PC-9 (cell line): ENCODE results near the gene SLC19A3. TPM values are rescaled to one million over a fixed set of nuclear protein-coding genes. Genes with fewer than 3 reads are reported as not detected.

Experiments
- BruUV-seq: library from RNA; stranded (reverse); fragments of 400-500 nt; replicated peaks from 2 replicates; lab custom pipeline; 2021; lab: Mats Ljungman, UMichigan
- CTCF ChIA-PET: fragments of 300-600 bp; sonication (Branson Sonifier 250); formaldehyde crosslinking; loops from one replicate; lab custom pipeline; 2022; ENCODE audit warnings: antibody characterized with exemption; lab: Charles Lee
- POLR2A ChIA-PET: fragments of 300-600 bp; sonication (Branson Sonifier 250); formaldehyde crosslinking; loops from one replicate; lab custom pipeline; 2022; ENCODE audit warnings: antibody characterized with exemption; ENCODE audit not compliant: unreplicated experiment; lab: Charles Lee
- DNase-seq, 2 experiments: peaks; one replicate each; pipeline versions ENCODE4 v3.0.0 to v3.0.0-alpha.2; 2015 to 2022; ENCODE audit warnings: mixed read lengths in 1 of 2
- H2AFZ ChIP-seq: fragments of 200-600 bp; sonication (generic); 2 replicates; pipeline ENCODE4 v1.8.1; 2017; ENCODE audit warnings: antibody characterized with exemption
- H3F3A ChIP-seq: fragments of 200-600 bp; sonication (generic); 2 replicates; pipeline ENCODE4 v1.8.1; 2017; ENCODE audit warnings: antibody characterized with exemption, mild to moderate bottlenecking, low read depth; ENCODE audit not compliant: insufficient read depth
- H3K27ac ChIP-seq: fragments of 200-600 bp; sonication (generic); 2 replicates; pipeline ENCODE4 v1.6.1; 2016; ENCODE audit warnings: mixed run types
- H3K27me3 ChIP-seq: fragments of 200-600 bp; sonication (generic); 2 replicates; pipeline ENCODE4 v1.6.1; 2016; ENCODE audit warnings: low read depth, mixed run types; ENCODE audit not compliant: insufficient read depth
- H3K36me3 ChIP-seq: fragments of 200-600 bp; sonication (generic); 2 replicates; pipeline ENCODE4 v1.6.1; 2016; ENCODE audit warnings: low read depth, mixed run types
- H3K4me1 ChIP-seq: fragments of 200-600 bp; sonication (generic); replicated peaks from 2 replicates; pipeline ENCODE4 v1.6.1; 2016; ENCODE audit warnings: mixed run types; ENCODE audit not compliant: insufficient read depth
- H3K4me2 ChIP-seq: fragments of 200-600 bp; sonication (generic); 2 replicates; pipeline ENCODE4 v1.6.1; 2017; ENCODE audit warnings: mixed run types
- H3K4me3 ChIP-seq: fragments of 200-600 bp; sonication (generic); 2 replicates; pipeline ENCODE4 v1.6.1; 2016; ENCODE audit warnings: mixed run types
- H3K79me2 ChIP-seq: fragments of 200-600 bp; sonication (generic); 2 replicates; pipeline ENCODE4 v1.6.1; 2017; ENCODE audit warnings: low read depth, mixed run types
- H3K9me2 ChIP-seq: fragments of 200-600 bp; sonication (generic); 2 replicates; pipeline ENCODE4 v1.8.1; 2017; ENCODE audit warnings: mild to moderate bottlenecking; ENCODE audit not compliant: insufficient read depth
- H3K9me3 ChIP-seq: fragments of 200-600 bp; sonication (generic); 2 replicates; pipeline ENCODE4 v1.8.1; 2016; ENCODE audit warnings: low read depth; ENCODE audit not compliant: insufficient read depth
- H4K20me1 ChIP-seq: fragments of 200-600 bp; sonication (generic); 2 replicates; pipeline ENCODE4 v1.8.1; 2017; ENCODE audit not compliant: insufficient read depth
- EZH2 ChIP-seq: fragments of 200-600 bp; sonication (generic); IDR thresholded peaks from 2 replicates; pipeline ENCODE4 v1.8.0; 2017; ENCODE audit warnings: antibody characterized with exemption, low read depth
- intact Hi-C: fragments of 100-400 bp; cut with micrococcal nuclease; formaldehyde crosslinking; loops from one replicate; pipeline ENCODE4 v1.10.0; 2022; ENCODE audit not compliant: unreplicated experiment
- total RNA-seq: library from RNA; stranded (reverse); gene quantifications from 2 replicates; pipeline ENCODE4 v1.2.3, GENCODE V29; 2021
- TF ChIP-seq, protein P1 (sequence below): fragments of 200-600 bp; sonication (generic); conservative IDR thresholded peaks from 2 replicates; pipeline ENCODE4 v1.6.1; 2017; ENCODE audit warnings: mixed run types, antibody characterized with exemption, mild to moderate bottlenecking, moderate library complexity

SLC19A3 gene
- total RNA-seq, 1 experiment from 2014 or later, result 4.3 TPM

DNA sequence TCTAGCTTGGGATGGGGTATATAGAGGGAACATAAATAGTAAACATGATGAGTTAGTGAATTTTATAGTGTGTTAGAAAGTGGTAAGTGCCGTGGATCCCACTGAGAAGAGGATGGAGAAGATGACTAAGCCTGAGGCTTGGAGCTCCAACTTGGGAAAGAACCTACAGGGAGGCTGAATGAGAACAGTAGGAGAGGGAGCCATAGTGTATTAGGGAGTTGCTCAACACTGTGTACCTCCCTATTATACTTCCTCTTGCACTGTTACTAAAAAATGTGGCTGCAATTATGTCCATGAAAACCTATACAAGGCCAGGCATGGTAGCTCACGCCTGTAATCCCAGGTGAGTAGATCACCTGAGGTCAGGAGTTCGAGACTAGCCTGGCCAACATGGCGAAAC, 2.9 kb upstream of the SLC19A3 start:
- BruUV-seq, result no TSS peak
- Histone ChIP-seq H3K9me3 (no peaks in the 10 kb centered on the region), H3K27me3 (no peaks in the 10 kb centered on the region), H3F3A (no peaks in the 10 kb centered on the region), H3K79me2 (no peaks in the 10 kb centered on the region), H3K4me3 (no peak overlapping the region), H3K9me2 (no peaks in the 10 kb centered on the region), H3K4me2 (no peak overlapping the region), H3K27ac (no peak overlapping the region), H4K20me1 (no peaks in the 10 kb centered on the region), H3K4me1 (peaks cover 9% of the 10 kb centered on the region; the same call in 1 of the 2 replicates), H2AFZ (no peak overlapping the region), H3K36me3 (no peaks in the 10 kb centered on the region)
- CTCF ChIA-PET, result no interaction called here
- DNase-seq, result no peak
- intact Hi-C loops, result no loop called here
- POLR2A ChIA-PET, result interaction anchor here (0.6 kb wide), 1 partner anchor 623 kb away, joined by 8 read pairs; no protein-coding TSS in a partner anchor
- TF ChIP-seq EZH2, result no peak
- TF ChIP-seq, protein P1, sequence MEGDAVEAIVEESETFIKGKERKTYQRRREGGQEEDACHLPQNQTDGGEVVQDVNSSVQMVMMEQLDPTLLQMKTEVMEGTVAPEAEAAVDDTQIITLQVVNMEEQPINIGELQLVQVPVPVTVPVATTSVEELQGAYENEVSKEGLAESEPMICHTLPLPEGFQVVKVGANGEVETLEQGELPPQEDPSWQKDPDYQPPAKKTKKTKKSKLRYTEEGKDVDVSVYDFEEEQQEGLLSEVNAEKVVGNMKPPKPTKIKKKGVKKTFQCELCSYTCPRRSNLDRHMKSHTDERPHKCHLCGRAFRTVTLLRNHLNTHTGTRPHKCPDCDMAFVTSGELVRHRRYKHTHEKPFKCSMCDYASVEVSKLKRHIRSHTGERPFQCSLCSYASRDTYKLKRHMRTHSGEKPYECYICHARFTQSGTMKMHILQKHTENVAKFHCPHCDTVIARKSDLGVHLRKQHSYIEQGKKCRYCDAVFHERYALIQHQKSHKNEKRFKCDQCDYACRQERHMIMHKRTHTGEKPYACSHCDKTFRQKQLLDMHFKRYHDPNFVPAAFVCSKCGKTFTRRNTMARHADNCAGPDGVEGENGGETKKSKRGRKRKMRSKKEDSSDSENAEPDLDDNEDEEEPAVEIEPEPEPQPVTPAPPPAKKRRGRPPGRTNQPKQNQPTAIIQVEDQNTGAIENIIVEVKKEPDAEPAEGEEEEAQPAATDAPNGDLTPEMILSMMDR, result no peak

DNA sequence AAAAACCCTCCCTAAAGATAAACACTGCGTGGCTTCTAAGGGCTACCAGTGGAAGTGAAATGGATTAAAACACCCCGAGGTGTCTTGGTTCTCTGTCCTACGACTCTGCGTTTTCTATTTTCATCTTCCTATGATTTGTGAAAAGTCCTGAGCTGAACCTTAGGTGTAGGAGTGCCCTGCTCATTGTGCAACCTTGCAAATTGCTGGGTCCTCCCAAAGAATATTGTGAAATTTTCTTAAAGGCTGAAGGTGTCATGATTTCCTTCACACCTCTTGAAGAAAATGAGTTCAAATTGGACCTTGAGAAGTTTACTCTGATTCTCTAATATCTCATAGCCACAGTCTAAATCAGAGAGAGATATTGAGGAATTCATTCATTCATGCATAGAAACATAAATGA, 1.8 kb upstream of the SLC19A3 start:
- H3K4me2 ChIP-seq, result no peak overlapping the region
- ChIA-PET POLR2A (no interaction called here), CTCF (no interaction called here)
- TF ChIP-seq EZH2, result no peak
- TF ChIP-seq, protein P1, result no peak
- H3F3A ChIP-seq, result no peaks in the 10 kb centered on the region
- no peak for DNase-seq
- intact Hi-C loops, result no loop called here
- no peaks in the 10 kb centered on the region for H3K79me2 ChIP-seq
- H3K27me3 ChIP-seq, result no peaks in the 10 kb centered on the region
- no peak overlapping the region for H3K27ac ChIP-seq
- no peaks in the 10 kb centered on the region for H3K36me3 ChIP-seq
- no peaks in the 10 kb centered on the region for H3K9me3 ChIP-seq
- H3K9me2 ChIP-seq, result no peaks in the 10 kb centered on the region
- peaks cover 9% of the 10 kb centered on the region; the same call in 1 of the 2 replicates for H3K4me1 ChIP-seq
- BruUV-seq, result no TSS peak
- H2AFZ ChIP-seq, result no peak overlapping the region
- no peak overlapping the region for H3K4me3 ChIP-seq
- no peaks in the 10 kb centered on the region for H4K20me1 ChIP-seq

DNA sequence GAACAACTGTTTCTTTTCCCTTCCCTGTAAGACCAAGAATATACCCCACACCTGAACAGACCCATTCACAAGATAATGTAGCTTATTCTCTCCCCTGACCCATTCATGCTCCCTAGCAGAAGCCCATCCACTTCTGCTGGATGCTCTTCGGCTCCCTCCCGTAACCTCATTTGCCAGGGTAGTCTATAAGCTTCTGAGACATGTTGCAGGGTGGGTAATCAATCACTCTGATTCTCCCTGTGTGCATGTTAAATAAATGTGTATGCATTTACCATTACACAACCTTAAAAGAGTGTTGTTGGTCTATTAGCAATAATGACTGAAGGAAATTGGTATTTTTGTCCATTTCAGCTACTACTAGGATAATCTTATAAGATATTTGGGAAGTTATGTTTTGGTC, 1.3 kb downstream of the SLC19A3 start:
- no peaks in the 10 kb centered on the region for H3F3A ChIP-seq
- CTCF ChIA-PET, result no interaction called here
- no peak overlapping the region for H3K4me3 ChIP-seq
- POLR2A ChIA-PET, result no interaction called here
- peaks cover 9% of the 10 kb centered on the region; the same call in 1 of the 2 replicates for H3K4me1 ChIP-seq
- no peak for DNase-seq
- H3K27me3 ChIP-seq, result no peaks in the 10 kb centered on the region
- H3K9me3 ChIP-seq, result no peaks in the 10 kb centered on the region
- no peak overlapping the region for H3K4me2 ChIP-seq
- BruUV-seq, result no TSS peak
- intact Hi-C loops, result no loop called here
- no peak overlapping the region for H2AFZ ChIP-seq
- no peaks in the 10 kb centered on the region for H3K79me2 ChIP-seq
- TF ChIP-seq, protein P1, result no peak
- no peak for TF ChIP-seq EZH2
- H3K9me2 ChIP-seq, result no peaks in the 10 kb centered on the region
- H4K20me1 ChIP-seq, result no peaks in the 10 kb centered on the region
- no peak overlapping the region for H3K27ac ChIP-seq
- H3K36me3 ChIP-seq, result no peaks in the 10 kb centered on the region
